ENCODE data around the gene PTGS1.

The PTGS1 gene

DNA sequence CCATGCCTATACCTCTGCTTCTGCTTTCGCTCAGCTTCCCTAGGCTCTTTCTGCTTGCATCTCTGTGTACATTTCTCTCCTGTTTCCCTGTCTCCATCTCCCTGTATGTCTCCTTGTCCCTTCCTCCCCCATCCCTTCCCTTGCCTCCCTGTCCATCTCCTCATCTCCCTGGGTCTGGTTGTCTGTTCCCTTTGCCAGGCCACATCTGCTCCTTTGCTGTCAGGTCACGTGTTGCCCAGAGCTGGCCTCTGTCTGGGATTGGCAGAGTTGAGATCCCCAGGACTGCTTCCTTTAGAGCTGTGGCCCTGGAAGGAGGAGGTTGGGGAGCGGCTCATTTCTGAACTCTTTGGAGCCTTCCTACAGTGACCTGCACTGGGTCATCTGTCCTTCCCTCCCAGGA is 31.8 kb upstream of the PTGS1 start:
- TF ChIP-seq, protein P1, sequence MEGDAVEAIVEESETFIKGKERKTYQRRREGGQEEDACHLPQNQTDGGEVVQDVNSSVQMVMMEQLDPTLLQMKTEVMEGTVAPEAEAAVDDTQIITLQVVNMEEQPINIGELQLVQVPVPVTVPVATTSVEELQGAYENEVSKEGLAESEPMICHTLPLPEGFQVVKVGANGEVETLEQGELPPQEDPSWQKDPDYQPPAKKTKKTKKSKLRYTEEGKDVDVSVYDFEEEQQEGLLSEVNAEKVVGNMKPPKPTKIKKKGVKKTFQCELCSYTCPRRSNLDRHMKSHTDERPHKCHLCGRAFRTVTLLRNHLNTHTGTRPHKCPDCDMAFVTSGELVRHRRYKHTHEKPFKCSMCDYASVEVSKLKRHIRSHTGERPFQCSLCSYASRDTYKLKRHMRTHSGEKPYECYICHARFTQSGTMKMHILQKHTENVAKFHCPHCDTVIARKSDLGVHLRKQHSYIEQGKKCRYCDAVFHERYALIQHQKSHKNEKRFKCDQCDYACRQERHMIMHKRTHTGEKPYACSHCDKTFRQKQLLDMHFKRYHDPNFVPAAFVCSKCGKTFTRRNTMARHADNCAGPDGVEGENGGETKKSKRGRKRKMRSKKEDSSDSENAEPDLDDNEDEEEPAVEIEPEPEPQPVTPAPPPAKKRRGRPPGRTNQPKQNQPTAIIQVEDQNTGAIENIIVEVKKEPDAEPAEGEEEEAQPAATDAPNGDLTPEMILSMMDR (IDR thresholded peaks at IDR 0.05): no peak
- no peak for TF ChIP-seq ZFX (IDR thresholded peaks at IDR 0.05; ENCODE audit: borderline replicate concordance)
- H3K27ac ChIP-seq: no peak overlapping the region

DNA sequence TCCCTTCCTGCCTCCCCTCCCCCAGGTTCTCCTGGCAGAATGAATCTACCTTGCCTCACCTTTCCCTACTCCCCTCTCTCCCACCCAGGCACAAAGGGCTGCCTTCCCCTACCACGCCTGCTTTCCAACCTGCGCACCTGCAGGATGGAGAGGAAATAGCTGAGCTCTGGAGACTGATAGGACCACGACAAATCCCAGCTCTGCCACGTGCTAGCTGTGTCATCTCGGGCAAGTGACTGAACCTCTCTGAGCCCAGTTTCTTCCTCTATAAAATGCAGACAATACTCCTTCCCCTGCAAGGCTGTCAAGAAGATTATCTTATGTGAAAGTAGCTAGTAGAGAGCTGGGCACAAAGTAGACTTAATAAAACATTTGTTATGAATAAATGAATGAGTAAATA is 31.2 kb upstream of the PTGS1 start:
- no peak for TF ChIP-seq ZFX (IDR thresholded peaks at IDR 0.05; ENCODE audit: borderline replicate concordance)
- TF ChIP-seq, protein P1 (IDR thresholded peaks at IDR 0.05): no peak
- H3K27ac ChIP-seq: no peak overlapping the region

DNA sequence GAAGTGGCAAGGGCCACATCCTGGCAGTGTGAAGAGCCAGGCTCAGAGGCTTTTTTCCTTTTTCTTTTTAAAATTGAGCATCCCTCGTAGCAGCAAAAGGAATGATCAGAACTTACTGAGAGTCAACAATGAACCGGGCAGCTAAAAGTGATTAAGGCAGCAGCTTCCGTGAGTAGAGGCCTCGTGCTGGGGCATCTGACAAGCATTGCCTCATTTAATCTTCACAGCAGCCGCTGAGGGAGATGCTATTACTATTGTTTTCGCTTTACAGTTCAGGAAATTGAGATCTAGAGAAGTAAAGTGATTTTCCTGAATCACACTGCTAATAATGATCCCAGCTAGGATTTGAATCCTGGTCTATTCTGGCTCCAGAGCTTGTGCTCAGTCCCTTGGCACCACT is 30.7 kb upstream of the PTGS1 start:
- TF ChIP-seq, protein P1 (IDR thresholded peaks at IDR 0.05): no peak
- no peak for TF ChIP-seq ZFX (IDR thresholded peaks at IDR 0.05; ENCODE audit: borderline replicate concordance)
- no peak overlapping the region for H3K27ac ChIP-seq

DNA sequence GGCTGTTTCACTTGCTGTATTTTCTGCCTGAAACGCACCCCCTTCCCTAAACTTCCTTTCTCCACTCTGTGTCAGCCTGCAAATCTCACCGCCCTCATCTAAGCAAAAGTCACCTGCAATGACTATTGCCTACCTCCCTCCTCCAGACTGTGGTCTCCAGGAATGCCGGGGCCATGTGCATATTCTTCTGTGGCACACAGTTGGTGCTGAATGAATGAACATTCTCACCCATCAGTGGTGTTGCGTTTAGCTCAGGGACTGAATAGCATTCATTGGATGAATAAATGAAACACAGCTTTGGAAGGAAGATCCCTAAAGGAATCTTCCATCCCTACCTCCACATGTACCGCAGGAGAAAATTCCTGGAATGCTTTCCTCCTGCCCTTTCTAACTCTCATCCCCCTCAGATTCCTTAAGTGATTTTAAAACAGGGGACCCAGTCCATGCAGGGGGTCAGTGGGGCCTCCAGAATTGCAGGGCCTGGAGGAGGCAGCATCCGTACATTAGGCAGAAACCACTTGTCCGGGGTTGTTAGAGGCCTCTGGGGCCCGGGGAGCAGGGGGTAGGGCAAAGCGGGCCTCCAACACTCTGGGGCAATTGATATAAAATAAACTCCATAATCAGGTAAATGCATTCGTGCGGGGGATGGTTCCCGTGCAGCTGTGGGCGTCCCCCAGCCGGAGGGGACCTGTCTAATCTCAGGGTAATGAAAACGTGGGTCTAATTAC is 28.3 kb upstream of the PTGS1 start:
- TF ChIP-seq, protein P1 (IDR thresholded peaks at IDR 0.05): no peak
- no peak for TF ChIP-seq ZFX (IDR thresholded peaks at IDR 0.05; ENCODE audit: borderline replicate concordance)
- no peak overlapping the region for H3K27ac ChIP-seq

DNA sequence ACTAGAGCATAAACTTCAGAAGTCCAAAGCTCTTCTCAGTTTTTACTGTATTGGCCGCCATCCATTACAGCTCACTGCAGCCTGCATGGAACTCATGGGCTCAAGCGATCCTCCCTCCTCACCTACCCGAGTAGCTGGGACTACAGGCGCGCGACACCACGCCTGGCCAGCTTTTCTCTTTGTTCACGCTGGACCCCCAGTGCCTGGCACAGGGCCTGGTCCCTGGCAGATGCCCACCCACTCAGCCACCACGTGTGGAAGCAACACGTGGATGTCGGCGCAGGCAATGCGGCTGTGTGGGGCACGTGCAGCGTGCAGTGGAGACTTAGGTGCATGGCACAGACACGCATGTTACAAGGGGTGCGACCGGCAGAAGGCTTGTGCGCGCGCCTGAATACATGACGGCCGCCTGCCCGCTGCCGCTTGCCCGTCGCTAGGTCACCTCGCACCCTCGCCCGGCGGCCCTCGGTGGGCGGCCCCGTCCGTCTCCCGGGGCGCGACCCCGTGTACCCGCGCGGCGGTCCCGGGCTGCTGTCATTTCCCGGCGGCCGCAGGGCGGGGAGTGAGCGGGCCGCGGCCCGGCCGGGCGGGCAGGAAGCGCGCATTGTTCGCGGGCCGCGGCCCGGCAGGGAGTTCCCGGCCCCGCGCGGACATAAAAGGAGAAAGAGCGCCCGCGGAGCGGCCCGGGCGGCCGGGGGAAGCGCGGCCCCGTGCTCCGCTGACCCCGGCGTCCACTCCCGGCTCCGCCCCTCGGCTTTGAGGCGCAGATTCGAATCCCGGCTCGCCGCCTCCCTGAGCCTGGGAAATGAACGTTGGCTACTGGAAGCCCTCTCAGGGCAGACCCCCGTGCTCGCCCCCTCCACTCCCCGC is 24.1 kb upstream of the PTGS1 start:
- no peak for TF ChIP-seq ZFX (IDR thresholded peaks at IDR 0.05; ENCODE audit: borderline replicate concordance)
- TF ChIP-seq, protein P1 (IDR thresholded peaks at IDR 0.05): 0 out of 2 replicates have a peak, but pooled peaks have one; percentile 13
- peak overlapping the region; percentile 35 for H3K27ac ChIP-seq

DNA sequence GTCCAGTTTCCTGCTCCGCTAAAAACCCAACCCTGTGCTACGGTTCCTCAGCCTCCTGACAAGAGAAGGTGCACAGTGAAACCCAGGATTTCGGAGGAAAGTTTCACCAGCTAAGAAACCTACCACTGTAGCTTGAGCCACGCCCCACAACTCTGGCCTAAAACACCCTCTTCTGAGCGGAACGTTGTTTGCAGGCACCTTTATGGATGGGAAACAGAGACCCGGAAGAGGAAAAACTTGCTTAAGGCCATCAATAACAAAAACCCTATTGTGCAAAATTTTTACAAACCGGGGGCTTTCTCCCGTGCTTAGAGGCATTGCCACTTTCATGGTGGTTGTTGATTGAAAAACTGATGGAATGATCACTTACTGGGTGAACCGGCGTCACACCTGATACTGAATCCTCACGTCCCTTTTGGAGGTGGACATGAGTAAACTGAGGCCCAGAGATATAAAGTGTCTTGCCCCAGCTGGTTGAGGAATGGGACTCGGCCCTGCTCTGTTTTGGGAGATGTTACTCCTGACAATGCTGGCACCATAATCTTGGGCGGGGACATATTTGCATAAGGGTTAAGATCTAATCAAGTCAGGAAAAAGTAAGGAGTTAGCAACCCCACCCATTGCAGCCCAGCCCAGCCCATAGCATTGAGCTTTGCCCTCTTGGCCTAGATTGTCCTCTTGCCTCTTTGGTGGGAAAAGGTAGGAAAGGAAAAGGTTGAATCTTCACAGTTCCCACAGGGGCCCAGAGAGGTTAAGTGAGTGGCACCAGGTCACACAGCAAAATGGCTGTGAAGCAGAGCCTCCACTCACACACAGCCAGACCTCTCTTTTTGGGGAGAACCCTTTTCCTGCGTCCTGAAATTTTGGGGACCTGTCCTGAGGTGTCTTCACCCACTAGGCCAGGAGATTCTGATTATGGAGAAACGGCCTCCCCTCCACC is 23.2 kb upstream of the PTGS1 start:
- TF ChIP-seq, protein P1 (IDR thresholded peaks at IDR 0.05): 0 out of 2 replicates have a peak, but pooled peaks have one; percentile 11
- no peak for TF ChIP-seq ZFX (IDR thresholded peaks at IDR 0.05; ENCODE audit: borderline replicate concordance)
- peak overlapping the region; percentile 35 for H3K27ac ChIP-seq

Data from 22Rv1 (cell line).